Measurements from ENCODE around the gene COL12A1. TPM values are rescaled to one million over a fixed set of nuclear protein-coding genes. Genes with fewer than 3 reads are reported as not detected.
A peak's percentile ranks its signal among the peaks of the same experiment; 100 is the strongest.

Gene COL12A1
- total RNA-seq, 4 donors from 2014 or later = 14.2 to 45.1 (median 32.3) TPM

- H3K36me3 ChIP-seq = no peaks in the 10 kb centered on the region
- H3K9me3 ChIP-seq = no peaks in the 10 kb centered on the region
- no peak overlapping the region for H3K4me3 ChIP-seq
- WGBS, 2 donors (ENCODE audit: low coverage in 1 of 2) = 74 to 100% methylated on average over 1 to 2 of the region's 2 CpGs
- peaks cover 0 to 31% (median 10%) of the 10 kb centered on the region in 4 donors for H3K4me1 ChIP-seq
- peaks cover under 1% of the 10 kb centered on the region for H3K27me3 ChIP-seq
- TF ChIP-seq CTCF (IDR thresholded peaks at IDR 0.05) = no peak
- no peak for TF ChIP-seq EP300 (IDR thresholded peaks at IDR 0.05; ENCODE audit: low read depth)
- no peak for TF ChIP-seq POLR2A (IDR thresholded peaks at IDR 0.05)
- TF ChIP-seq POLR2AphosphoS5 (IDR thresholded peaks at IDR 0.05) = no peak
- no peak overlapping the region for H3K27ac ChIP-seq
- in situ Hi-C loops (cut with MboI; ENCODE audit: low pct_ligation_motif_present in 1 of 4, low pct_unique_long_range_greater_than_20kb in 1 of 4, low sequenced_read_pairs in 3 of 4) (loop anchor here (10.0 to 25.0 kb wide), 6 partner anchors 801 to 1476 kb away; no protein-coding TSS in a partner anchor), intact Hi-C loops (cut with DNase I; ENCODE audit: low total_unique reads) (no loop called here)
- DNase-seq = no peak
These were observed 7.9 kb upstream of the COL12A1 start for GRCh38 chr6:75213732-75214131.

GRCh38 chr6:75213112-75213511 is 7.3 kb upstream of the COL12A1 start:
- in situ Hi-C loops (cut with MboI; ENCODE audit: low pct_ligation_motif_present in 1 of 4, low pct_unique_long_range_greater_than_20kb in 1 of 4, low sequenced_read_pairs in 3 of 4) (loop anchor here (10.0 to 25.0 kb wide), 6 partner anchors 801 to 1476 kb away; no protein-coding TSS in a partner anchor), intact Hi-C loops (cut with DNase I; ENCODE audit: low total_unique reads) (no loop called here)
- DNase-seq = no peak
- Histone ChIP-seq H3K27ac (no peak overlapping the region), H3K27me3 (peaks cover 6% of the 10 kb centered on the region), H3K36me3 (no peaks in the 10 kb centered on the region), H3K4me3 (no peak overlapping the region), H3K9me3 (no peaks in the 10 kb centered on the region), H3K4me1 (peaks cover 4 to 37% (median 16%) of the 10 kb centered on the region in 4 donors)
- 22 to 25% methylated on average over 1 of the region's 1 CpG for WGBS, 2 donors (ENCODE audit: low coverage in 1 of 2)
- TF ChIP-seq EP300 (IDR thresholded peaks at IDR 0.05; ENCODE audit: low read depth) (no peak), POLR2A (IDR thresholded peaks at IDR 0.05) (no peak), CTCF (IDR thresholded peaks at IDR 0.05) (no peak), POLR2AphosphoS5 (IDR thresholded peaks at IDR 0.05) (no peak)

- H3K27ac ChIP-seq = peak overlapping the region in 3 of 4 donors; percentile 24 to 48 (median 26)
- WGBS, 2 donors (ENCODE audit: low coverage in 1 of 2) = 0 to 14% methylated on average over 2 to 3 of the region's 3 CpGs
- in situ Hi-C loops (cut with MboI; ENCODE audit: low pct_ligation_motif_present in 1 of 4, low pct_unique_long_range_greater_than_20kb in 1 of 4, low sequenced_read_pairs in 3 of 4) = loop anchor here (10.0 to 25.0 kb wide), 6 partner anchors 800 to 1475 kb away; no protein-coding TSS in a partner anchor
These were observed 6.2 kb upstream of the COL12A1 start for GRCh38 chr6:75211920-75212590.

More at GRCh38 chr6:75211920-75212590, 6.2 kb upstream of the COL12A1 start:
- no peak for TF ChIP-seq EP300 (IDR thresholded peaks at IDR 0.05; ENCODE audit: low read depth)
- TF ChIP-seq CTCF (IDR thresholded peaks at IDR 0.05) = no peak
- TF ChIP-seq POLR2AphosphoS5 (IDR thresholded peaks at IDR 0.05) = peak in 2 of 3 donors; percentile 19 to 35
- no peak for TF ChIP-seq POLR2A (IDR thresholded peaks at IDR 0.05)
- no peaks in the 10 kb centered on the region for H3K36me3 ChIP-seq
- H3K4me3 ChIP-seq = no peak overlapping the region
- H3K27me3 ChIP-seq = peaks cover 15% of the 10 kb centered on the region
- intact Hi-C loops (cut with DNase I; ENCODE audit: low total_unique reads) = no loop called here
- no peaks in the 10 kb centered on the region for H3K9me3 ChIP-seq
- peak; percentile 30 for DNase-seq
- H3K4me1 ChIP-seq = peaks cover 4 to 34% (median 18%) of the 10 kb centered on the region in 4 donors

All from transverse colon (tissue), 4 donors.